GM18858 (cell line): Measurements from ENCODE around the gene P2RX2.

Experiments used
- ATAC-seq: cut with Tn5 transposase; IDR thresholded peaks from one replicate; pipeline ENCODE4 v1.9.1; 2021; ENCODE audit not compliant: unreplicated experiment

The P2RX2 gene

DNA sequence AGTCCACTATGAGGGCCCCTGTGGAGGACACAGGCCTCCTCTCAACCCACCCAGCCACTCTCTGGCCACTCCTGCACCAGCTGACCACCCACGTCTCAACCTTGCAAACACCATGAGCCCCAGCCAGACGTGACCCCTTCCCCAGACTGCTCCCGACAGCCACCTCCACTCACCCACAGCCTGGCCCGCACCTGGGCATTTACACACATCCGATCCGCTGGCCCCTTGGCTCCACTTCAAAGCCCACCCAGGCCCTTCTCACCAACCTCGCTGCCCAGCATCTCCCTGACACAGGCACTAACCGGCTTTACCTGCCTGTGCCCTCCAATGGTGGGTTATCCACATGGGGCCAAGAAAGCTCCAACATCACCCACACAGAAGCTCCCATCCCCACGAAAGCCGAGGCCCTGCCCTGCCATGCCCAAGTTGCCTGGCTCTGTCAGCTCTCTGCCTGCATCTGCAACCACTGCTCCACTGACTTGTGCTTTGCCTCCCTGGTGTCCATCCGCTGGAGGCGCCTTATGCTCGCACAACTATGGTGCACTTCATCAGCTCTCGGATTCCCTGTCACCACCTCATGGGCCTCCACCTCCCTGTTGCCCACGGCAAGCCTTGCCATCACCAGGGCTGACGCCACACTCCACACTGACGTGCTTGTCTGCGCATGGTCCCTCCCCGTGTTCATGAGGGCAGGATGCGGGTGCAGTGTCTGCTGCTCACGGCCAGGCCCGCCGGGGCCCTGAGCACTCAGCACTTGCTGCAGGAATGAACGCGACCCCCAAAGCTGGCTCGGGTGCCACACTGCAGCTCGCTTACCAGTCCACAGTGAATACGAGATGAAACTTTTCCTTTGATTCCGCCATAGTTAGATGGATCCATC lies 16.7 kb downstream of the P2RX2 start:
- no peak for ATAC-seq

- no peak for ATAC-seq
Observed at GRCh38 chr12:132637811-132638210, 19.2 kb downstream of the P2RX2 start.

GRCh38 chr12:132638541-132639408 lies 20.2 kb downstream of the P2RX2 start:
- ATAC-seq = no peak

DNA sequence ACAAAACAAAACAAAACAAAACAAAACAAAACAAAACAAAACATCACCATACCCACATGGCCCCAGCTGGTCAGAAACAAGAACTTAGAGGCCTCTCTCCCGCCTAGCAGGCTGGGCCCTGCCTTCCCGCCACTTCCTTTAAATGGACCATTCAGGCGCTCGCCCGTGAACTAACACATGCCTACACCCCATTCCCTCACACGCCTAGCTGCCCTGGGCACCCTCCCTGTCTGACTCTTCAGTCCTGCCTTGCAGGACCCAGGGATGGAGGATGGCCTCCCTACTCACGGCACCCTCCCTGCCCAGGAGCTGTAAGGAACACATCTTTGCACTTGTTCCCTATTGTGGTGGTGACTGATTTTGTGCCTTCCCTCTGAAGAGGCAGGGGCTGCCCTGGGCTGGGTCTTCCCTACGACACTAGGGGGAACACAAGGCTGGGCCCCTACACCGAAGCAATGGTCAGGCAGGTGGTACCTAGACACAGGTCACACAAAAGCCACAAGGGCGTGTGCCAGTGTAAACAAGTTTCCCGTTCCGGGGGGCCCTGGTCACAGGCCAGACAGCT lies 21.5 kb downstream of the P2RX2 start:
- ATAC-seq = no peak

DNA sequence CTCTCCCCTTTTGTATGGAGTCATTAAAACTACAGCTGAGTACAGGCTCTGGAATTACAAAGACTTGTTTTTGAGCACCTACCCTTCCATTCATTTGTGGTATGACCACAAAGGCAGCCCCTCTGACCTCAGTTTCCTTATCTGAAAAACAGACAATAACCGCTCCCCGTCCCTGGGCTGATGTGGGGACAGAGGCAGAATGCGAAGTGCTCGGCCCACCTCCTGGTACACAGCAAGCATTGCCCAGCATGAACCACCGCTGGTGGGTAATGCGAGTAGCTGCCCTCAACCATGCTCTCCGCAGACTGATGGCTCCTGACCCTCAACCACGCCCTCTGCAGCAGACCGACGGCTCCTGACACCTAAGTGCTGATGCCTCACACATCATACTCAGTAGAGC lies 22.4 kb downstream of the P2RX2 start:
- no peak for ATAC-seq

- ATAC-seq = no peak
Observed at GRCh38 chr12:132641811-132642650, 23.5 kb downstream of the P2RX2 start.

GRCh38 chr12:132642846-132643835 lies 24.6 kb downstream of the P2RX2 start:
- ATAC-seq = no peak

GRCh38 chr12:132646850-132647249 lies 28.3 kb downstream of the P2RX2 start:
- ATAC-seq = no peak

GRCh38 chr12:132647858-132648257 lies 29.3 kb downstream of the P2RX2 start:
- no peak for ATAC-seq

DNA sequence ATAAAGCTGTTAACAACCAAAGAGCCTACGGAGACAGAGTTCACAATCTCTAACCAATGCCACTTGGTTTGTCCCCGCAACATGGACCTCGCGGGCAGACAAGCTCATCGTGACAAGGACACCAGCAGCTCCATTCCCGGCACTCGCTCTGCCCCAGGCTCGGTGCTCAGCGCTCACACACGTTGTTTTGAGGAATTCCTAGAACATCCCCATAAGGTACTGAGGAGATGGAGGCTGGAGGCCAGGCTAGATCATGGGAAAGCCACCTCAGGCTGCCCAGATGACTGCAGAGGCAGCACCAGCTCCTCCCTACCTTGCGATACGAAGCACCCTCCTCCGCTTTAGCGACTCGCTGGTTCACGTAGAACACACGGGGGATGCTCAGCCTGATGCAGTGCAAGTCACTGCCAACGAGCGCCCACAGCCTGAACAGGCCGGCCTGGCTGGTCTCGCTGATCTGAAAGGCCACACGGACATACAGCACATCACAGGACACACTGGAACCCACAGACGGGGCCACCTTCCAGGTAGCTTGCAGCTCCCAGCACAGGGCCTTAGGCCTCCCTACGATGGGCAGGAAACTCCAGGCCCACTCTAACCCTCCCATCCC lies 30.1 kb downstream of the P2RX2 start:
- ATAC-seq = no peak

DNA sequence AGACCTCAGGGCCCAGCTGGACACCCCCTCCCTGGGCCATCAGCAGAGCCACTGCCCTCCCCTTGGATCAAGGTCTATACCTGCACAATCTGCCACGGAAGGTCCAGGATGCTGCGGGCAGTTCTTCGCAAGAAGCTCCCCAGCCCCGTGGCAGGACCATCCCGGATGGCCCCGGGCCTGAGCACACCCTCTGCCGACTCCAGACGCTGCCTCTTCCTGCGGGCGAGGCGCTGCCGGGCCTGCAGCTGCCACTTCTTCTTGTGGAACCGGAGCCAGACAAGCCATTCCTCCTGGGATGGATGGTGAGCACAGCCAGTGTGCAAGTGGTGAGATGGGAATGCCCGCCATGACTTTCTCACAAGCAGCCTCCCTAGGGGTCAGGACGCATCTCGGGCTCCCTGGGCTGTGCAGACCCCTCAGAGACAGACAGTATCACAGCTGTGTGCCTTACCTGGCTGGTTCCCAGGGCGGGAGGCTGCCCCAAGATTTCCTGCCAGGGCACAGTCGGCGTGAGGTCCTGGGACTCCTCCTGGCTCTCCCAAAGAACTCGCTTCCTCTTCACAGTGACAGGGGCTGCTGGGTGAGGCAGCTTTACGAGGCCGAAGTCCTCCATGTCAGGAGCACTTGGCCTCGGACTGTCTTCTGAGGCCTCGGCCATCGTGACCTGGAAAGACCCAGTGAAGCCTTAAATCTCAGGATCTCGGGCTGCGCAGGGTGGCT lies 30.8 kb downstream of the P2RX2 start:
- ATAC-seq = no peak

DNA sequence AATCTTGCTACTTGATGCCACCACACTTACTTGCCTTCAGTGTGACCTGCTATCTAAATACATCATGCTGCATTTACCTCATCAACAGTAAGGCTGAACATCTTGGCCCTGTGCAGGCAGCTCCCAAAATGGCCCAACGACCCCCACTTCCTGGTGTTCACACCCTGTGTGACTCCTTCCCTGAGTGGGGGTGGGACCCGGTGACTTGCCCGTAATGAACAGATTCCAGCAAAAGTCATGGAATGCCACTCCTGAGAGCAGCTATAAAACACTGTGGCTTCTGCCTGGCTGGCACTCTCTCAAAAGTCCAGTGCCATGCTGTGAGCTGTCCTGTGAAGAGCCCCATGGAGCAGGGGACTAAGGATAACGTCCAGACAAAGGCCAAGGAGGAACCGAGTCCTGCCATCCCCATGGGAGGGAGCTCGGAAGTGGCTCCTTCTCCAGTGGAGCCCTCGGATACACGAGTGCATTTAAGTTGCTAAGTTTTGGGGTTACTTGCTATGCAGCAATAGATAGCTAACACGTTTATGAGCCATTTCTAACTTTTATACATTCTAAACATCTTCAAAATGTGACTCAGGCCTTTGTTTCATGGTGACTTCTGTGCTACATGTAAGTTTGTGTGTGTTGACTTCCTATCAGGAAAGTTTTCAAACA lies 33.0 kb downstream of the P2RX2 start:
- ATAC-seq = no peak

DNA sequence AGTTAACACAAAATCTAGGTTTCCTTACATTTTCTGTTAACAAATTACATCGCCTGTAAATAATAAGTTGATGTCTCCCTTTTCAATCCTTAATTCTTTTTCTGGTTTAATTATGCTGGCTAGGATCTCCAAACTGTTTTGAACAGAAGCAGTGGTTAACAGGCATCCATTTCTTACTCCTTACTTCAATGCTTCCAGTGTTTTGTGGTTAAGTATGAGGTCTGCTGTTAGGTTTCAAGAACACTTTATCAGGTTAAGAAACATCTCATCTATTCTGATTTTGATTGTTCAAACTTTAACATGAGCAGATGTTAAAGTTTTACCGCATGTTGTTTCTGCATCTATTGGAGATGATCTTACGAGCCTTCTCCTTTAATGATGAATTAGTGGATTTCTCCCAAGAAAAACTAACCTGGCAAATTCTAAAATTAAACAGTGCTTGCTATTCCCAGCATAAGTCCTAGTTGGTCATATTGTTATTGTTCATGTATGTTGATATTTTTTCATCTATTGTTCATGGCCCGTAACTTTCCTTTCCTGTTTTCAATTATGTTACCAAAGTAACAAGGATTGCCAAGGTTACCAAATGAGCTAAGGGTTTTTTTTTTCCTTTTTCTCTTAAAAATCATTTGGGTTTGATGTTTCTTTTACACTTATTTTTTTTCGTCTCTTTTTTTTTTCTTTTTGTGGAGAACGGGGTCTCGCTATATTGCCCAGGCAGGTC lies 35.2 kb downstream of the P2RX2 start:
- no peak for ATAC-seq

DNA sequence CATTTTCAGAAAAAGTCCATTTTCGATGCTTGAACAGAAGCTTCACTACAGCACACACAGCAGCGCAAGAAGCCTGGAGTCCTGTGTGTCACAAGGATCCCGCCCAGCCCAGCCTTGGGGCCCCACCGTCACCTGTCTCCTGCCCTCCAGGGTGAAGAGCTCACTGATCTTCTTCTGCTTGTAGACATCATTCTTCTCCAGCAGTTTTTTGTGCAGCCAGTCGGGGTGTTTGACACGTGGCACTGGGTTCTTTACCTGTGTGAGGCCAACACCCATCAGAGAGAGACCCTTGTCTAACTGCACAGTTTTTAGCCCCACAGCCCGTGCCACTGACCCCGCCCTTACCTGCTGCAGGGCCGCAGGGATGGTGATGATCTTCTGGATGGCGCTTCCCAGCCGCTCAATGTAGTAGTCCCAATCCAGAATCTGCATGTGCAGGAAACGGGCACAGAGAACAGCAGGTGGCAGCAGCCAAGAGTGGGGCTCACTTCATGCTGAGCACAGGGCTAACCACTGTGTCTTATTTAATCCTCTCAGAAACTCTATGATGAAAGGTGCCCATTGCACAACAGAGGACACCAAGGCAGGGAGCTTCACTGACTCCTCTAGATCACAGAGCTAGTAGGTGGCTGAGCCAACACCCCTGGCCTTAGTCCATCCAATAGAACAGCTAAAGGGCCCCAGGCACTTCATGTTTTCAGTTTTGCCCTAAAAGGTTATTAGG lies 38.6 kb downstream of the P2RX2 start:
- ATAC-seq = no peak

DNA sequence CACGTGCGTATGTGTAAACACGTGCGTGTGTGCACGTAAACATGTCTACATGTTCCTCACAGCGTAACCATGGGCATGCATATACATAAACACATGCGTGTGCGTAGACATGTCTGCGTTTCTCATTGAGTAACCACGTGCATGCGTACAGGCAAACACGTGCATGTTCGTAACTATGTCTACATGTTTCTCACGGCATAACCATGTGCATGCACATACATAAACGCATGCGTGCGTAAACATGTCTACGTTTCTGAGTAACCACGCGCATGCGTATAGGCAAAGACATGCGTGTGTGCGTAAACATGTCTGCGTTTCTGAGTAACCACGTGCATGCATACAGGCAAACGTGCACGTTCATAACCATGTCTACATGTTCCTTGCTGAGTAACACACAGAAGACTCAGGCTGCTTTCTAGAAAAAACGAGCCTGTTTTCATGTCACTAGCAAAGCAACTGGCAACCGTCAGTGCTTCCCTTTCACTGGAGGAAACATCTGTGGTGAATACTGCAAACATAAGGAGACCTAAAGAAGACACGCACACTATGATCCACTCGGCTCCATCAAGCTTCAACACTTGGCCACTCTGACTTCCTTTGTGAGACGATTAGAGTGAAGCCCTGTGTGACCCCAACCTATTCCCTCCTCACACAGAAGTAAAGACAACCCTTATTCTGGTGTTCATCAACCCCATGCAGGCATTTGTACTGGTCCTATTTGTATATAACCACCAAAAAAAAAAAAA lies 39.7 kb downstream of the P2RX2 start:
- ATAC-seq = no peak

- ATAC-seq = no peak
Observed at GRCh38 chr12:132659146-132659545, 40.6 kb downstream of the P2RX2 start.
